GM12891 (cell line): ENCODE measurements around the gene ZNF516.

Experiments
- DNase-seq: peaks from one replicate; pipeline ENCODE4 v3.0.0; 2011; ENCODE audit warnings: low spot score; ENCODE audit not compliant: insufficient read length
- FAIRE-seq: peaks from 2 replicates; lab custom pipeline; 2011; peaks lifted over from hg19 to GRCh38; lab: Jason Lieb, UNC
- PAX5 ChIP-seq: IDR thresholded peaks from 2 replicates; pipeline ENCODE4 v1.6.1; 2011; ENCODE audit warnings: low read length, moderate library complexity, mild to moderate bottlenecking; ENCODE audit not compliant: insufficient read depth, severe bottlenecking
- POLR2A ChIP-seq: IDR thresholded peaks from 2 replicates; pipeline ENCODE4 v1.6.1; 2011; ENCODE audit warnings: low read depth, low read length, control low read depth
- POLR2AphosphoS5 ChIP-seq: IDR thresholded peaks from 2 replicates; pipeline ENCODE4 v1.6.1; 2011; ENCODE audit warnings: low read depth, low read length, control low read depth
- POU2F2 ChIP-seq: IDR thresholded peaks from 2 replicates; pipeline ENCODE4 v1.6.1; 2011; ENCODE audit warnings: low read depth, mild to moderate bottlenecking, control low read depth, low read length, moderate library complexity
- SPI1 ChIP-seq: IDR thresholded peaks from 2 replicates; pipeline ENCODE4 v1.6.1; 2011; ENCODE audit warnings: low read depth, low read length, control low read depth
- TAF1 ChIP-seq: IDR thresholded peaks from 2 replicates; pipeline ENCODE4 v1.6.1; 2011; ENCODE audit warnings: low read depth, low read length, control low read depth

The ZNF516 gene

GRCh38 chr18:76490670-76491472 lies 4.2 kb downstream of the ZNF516 start:
- DNase-seq (peak; percentile 34), FAIRE-seq (peak; percentile 72)
- TF ChIP-seq TAF1 (no peak), POLR2A (no peak), POU2F2 (no peak), POLR2AphosphoS5 (no peak), SPI1 (no peak), PAX5 (no peak)

DNA sequence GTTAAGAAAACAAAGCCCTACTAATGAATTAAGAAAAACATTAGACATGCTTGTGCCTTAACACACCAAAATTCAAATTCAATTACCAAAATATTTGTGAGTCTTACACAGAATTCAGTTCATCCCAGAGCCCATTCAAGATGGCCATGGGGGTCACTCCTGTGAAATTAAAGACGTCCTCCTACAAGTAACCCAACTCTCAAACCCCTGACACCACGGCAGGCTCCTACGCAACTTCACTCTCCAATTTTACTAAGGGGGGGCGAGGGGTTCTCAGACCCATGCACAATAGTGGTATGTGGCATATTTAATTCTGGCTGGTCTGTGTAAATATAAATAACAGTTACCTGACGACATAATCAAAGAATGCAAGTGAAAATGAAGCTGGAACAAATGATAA lies 5.0 kb downstream of the ZNF516 start:
- no peak for FAIRE-seq
- no peak for DNase-seq
- TF ChIP-seq SPI1 (no peak), POLR2AphosphoS5 (no peak), TAF1 (no peak), POU2F2 (no peak), POLR2A (no peak), PAX5 (no peak)

- no peak for DNase-seq
- peak; percentile 35 for FAIRE-seq
- no peak for TF ChIP-seq POLR2A
- TF ChIP-seq POU2F2: no peak
- TF ChIP-seq POLR2AphosphoS5: no peak
- TF ChIP-seq SPI1: no peak
- no peak for TF ChIP-seq PAX5
- no peak for TF ChIP-seq TAF1
These were observed 6.0 kb downstream of the ZNF516 start for GRCh38 chr18:76489081-76489480.

DNA sequence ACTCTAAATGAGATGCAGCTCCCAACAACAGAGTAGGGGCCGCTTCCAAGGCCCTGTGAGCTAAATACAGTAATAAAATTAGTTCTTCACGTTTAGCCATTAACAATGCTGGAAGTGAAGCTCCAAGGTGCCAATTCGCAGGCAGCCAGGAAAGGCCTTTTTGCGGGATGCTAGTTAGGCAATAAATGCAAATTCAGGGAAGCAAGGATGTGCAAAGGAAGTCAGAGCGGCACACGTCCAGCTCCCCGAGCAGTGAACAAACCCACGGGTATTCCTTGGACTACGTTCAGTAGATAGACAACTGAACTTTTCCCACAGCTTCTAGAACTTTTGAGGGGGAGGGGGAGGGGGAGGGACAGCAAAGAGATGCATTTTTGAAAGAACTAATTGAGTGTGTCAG lies 6.9 kb downstream of the ZNF516 start:
- FAIRE-seq (no peak), DNase-seq (no peak)
- TF ChIP-seq TAF1 (no peak), POU2F2 (no peak), PAX5 (no peak), POLR2A (no peak), POLR2AphosphoS5 (no peak), SPI1 (no peak)

- TF ChIP-seq POLR2AphosphoS5 (no peak), TAF1 (no peak), SPI1 (no peak), POLR2A (no peak), POU2F2 (no peak)
- DNase-seq (no peak), FAIRE-seq (no peak)
These were observed 7.3 kb downstream of the ZNF516 start for GRCh38 chr18:76487782-76488181.

GRCh38 chr18:76487070-76487469 lies 8.0 kb downstream of the ZNF516 start:
- TF ChIP-seq TAF1: no peak
- no peak for TF ChIP-seq POLR2A
- no peak for TF ChIP-seq POLR2AphosphoS5
- TF ChIP-seq POU2F2: no peak
- no peak for TF ChIP-seq PAX5
- no peak for TF ChIP-seq SPI1

DNA sequence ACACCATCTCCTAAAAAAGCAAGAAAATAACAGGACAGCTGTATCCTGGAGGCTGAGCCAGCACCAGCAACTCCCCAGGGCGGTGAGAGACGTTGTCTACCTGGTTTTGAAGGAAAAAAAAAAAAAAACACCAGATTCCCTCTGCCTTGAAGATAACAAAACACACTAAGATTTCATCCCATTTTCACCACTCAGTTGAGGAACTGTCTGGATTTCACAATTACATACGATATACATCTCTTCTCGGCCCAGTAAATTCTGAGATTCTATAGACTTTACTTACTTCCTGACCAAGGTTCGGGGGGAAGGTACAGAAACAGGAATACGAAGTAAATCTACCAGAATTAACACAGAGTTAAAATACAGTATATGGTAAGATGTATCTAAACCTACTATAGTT lies 8.5 kb downstream of the ZNF516 start:
- no peak for FAIRE-seq
- TF ChIP-seq POLR2A: no peak
- no peak for TF ChIP-seq POLR2AphosphoS5
- TF ChIP-seq SPI1: no peak
- no peak for TF ChIP-seq PAX5
- no peak for DNase-seq

More at GRCh38 chr18:76487070-76487469, 8.0 kb downstream of the ZNF516 start:
- DNase-seq (no peak), FAIRE-seq (peak; percentile 69)

DNA sequence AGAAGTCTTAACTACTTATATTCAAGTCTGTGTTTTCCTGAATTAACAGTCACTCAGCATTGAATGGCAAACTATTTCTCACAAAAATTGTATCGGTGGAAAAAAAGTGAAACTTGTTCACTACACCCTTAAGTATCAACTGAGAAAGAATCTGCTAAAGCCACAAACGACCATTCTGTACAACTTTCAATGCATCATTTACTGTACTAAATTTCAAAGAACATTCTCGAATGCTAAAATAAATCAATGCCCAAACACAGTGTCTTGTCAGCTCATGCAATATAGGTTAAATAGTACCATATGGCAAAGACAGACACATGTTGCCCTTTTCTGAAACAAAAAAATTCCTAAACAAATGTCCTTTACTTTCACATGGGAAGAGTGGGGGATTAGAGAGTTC lies 9.0 kb downstream of the ZNF516 start:
- FAIRE-seq (peak; percentile 43), DNase-seq (no peak)
- no peak for TF ChIP-seq POU2F2
- no peak for TF ChIP-seq PAX5
- no peak for TF ChIP-seq POLR2AphosphoS5
- no peak for TF ChIP-seq POLR2A
- no peak for TF ChIP-seq SPI1
- no peak for TF ChIP-seq TAF1

DNA sequence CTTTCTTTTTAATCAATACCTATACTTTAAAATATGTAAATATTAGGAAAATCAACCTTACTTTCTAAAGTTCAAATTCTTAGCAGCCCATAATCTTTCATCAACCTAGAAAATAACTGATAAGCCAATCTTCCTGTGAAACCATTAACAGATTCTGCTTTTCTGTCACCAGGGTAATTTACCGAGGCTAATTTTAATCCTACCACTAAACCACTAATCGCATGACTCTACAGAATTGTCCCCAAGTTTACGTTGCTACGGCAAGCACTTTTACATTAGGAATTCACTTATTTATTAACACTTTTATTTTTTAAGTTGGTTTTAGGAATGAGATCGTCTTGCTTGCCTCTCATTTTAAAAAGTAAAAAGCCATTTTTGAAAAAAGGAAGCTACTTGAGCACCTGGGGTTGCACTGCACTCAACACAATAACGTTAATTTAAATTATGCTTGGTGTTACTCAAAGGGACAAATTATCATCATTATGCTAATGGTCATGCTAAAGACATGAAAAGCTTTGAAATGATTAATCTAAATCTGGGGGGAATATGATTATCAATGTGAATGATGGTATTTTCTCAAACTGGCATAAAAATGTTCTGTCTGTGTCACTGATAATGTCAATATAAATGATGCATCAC lies 10.2 kb downstream of the ZNF516 start:
- TF ChIP-seq SPI1: no peak
- 0 out of 2 replicates have a peak, but pooled peaks have one; percentile 22 for TF ChIP-seq POLR2AphosphoS5
- DNase-seq: no peak
- FAIRE-seq: no peak

DNA sequence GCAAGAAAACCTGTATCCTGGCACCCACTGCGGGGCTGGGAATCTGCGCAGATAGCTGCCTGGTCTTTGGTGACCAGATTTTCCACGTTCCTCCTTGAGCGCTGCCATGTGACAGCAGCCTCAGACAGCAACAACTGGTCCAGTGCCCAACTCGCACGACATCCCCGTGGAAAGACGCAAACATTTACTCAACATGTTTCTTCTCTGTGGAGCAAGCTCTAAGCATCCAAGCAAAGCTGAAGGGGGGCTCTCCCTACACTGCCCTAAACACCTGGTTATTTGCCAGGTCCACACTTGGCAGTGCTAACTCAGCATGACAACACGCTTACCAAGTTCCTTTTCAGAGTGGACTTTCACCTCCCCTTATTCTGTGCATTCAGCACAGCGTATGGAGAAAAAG lies 11.3 kb downstream of the ZNF516 start:
- FAIRE-seq: no peak
- no peak for DNase-seq
- TF ChIP-seq POLR2AphosphoS5 (no peak), SPI1 (no peak), POLR2A (no peak), PAX5 (no peak), TAF1 (no peak), POU2F2 (no peak)
